GM18517 (cell line): ENCODE measurements around the gene ST8SIA2.

Source experiments
- ATAC-seq: cut with Tn5 transposase; IDR thresholded peaks from one replicate; pipeline ENCODE4 v1.9.1; 2021; ENCODE audit warnings: mild to moderate bottlenecking, moderate library complexity; ENCODE audit not compliant: unreplicated experiment

The ST8SIA2 gene

GRCh38 chr15:92393071-92393979, at the start of gene ST8SIA2:
Gene ST8SIA2 (plus strand): TSS chr15:92393881. CDS start chr15:92394065, 184 bp downstream.
- ATAC-seq, result no peak

GRCh38 chr15:92343924-92344643, 49.6 kb upstream of the ST8SIA2 start:
- ATAC-seq, result no peak

- ATAC-seq, result no peak
These were observed 47.6 kb upstream of the ST8SIA2 start for GRCh38 chr15:92346063-92346462.

GRCh38 chr15:92355307-92355706, 38.4 kb upstream of the ST8SIA2 start:
- no peak for ATAC-seq

- no peak for ATAC-seq
These were observed 32.2 kb upstream of the ST8SIA2 start for GRCh38 chr15:92361321-92362000.

GRCh38 chr15:92362001-92362350, 31.7 kb upstream of the ST8SIA2 start:
- ATAC-seq, result no peak

GRCh38 chr15:92365084-92365483, 28.6 kb upstream of the ST8SIA2 start:
- no peak for ATAC-seq

- ATAC-seq, result no peak
These were observed 27.8 kb upstream of the ST8SIA2 start for GRCh38 chr15:92365906-92366305.

GRCh38 chr15:92366381-92366780, 27.3 kb upstream of the ST8SIA2 start:
- ATAC-seq, result no peak

GRCh38 chr15:92375057-92375456, 18.6 kb upstream of the ST8SIA2 start:
- no peak for ATAC-seq

- ATAC-seq, result no peak
These were observed 17.6 kb upstream of the ST8SIA2 start for GRCh38 chr15:92376109-92376508.

- ATAC-seq, result no peak
These were observed 16.4 kb upstream of the ST8SIA2 start for GRCh38 chr15:92377083-92377789.

- ATAC-seq, result no peak
These were observed 10.0 kb upstream of the ST8SIA2 start for GRCh38 chr15:92383519-92384324.

GRCh38 chr15:92384381-92384780, 9.3 kb upstream of the ST8SIA2 start:
- no peak for ATAC-seq

- no peak for ATAC-seq
These were observed 8.6 kb upstream of the ST8SIA2 start for GRCh38 chr15:92385096-92385495.

- ATAC-seq, result no peak
These were observed 2.0 kb upstream of the ST8SIA2 start for GRCh38 chr15:92391640-92392039.

- ATAC-seq, result no peak
These were observed 1.2 kb upstream of the ST8SIA2 start for GRCh38 chr15:92392462-92392861.

GRCh38 chr15:92393980-92394308, 263 bp downstream of the ST8SIA2 start:
- no peak for ATAC-seq

- ATAC-seq, result no peak
These were observed 822 bp downstream of the ST8SIA2 start for GRCh38 chr15:92394309-92395097.
